NCI-H2107 treated with DMSO at 0.1 percent for 48 hours (cell line): ENCODE results near the gene FARS2.
"Not testable (repeated sequence)": the region's sequence is repeated elsewhere in the genome, so short reads cannot be mapped to it uniquely, and the experiment has no call there.

Source experiments
- DNase-seq: peaks from one replicate; lab custom pipeline; 2025; ENCODE audit not compliant: unreplicated experiment; lab: John Stamatoyannopoulos, UW

The FARS2 gene

GRCh38 chr6:5564746-5565145 lies 303.4 kb downstream of the FARS2 start:
- DNase-seq = not testable (repeated sequence)

- DNase-seq = no peak
These were observed 304.7 kb downstream of the FARS2 start for GRCh38 chr6:5565971-5566370.

- DNase-seq = no peak
These were observed 305.4 kb downstream of the FARS2 start for GRCh38 chr6:5566718-5567117.

GRCh38 chr6:5567352-5567751 lies 306.0 kb downstream of the FARS2 start:
- DNase-seq = no peak

- no peak for DNase-seq
These were observed 306.6 kb downstream of the FARS2 start for GRCh38 chr6:5567890-5568289.

- no peak for DNase-seq
These were observed 308.2 kb downstream of the FARS2 start for GRCh38 chr6:5569491-5569890.

GRCh38 chr6:5570641-5571040 lies 309.3 kb downstream of the FARS2 start:
- no peak for DNase-seq

GRCh38 chr6:5580736-5581581 lies 319.6 kb downstream of the FARS2 start:
- no peak for DNase-seq

GRCh38 chr6:5582762-5583161 lies 321.4 kb downstream of the FARS2 start:
- DNase-seq = no peak

GRCh38 chr6:5583528-5583927 lies 322.2 kb downstream of the FARS2 start:
- no peak for DNase-seq

- DNase-seq = no peak
These were observed 322.8 kb downstream of the FARS2 start for GRCh38 chr6:5584078-5584482.

GRCh38 chr6:5587648-5588047 lies 326.3 kb downstream of the FARS2 start:
- DNase-seq = no peak

- DNase-seq = no peak
These were observed 328.3 kb downstream of the FARS2 start for GRCh38 chr6:5589422-5590141.

GRCh38 chr6:5590187-5590586 lies 328.9 kb downstream of the FARS2 start:
- no peak for DNase-seq

GRCh38 chr6:5592886-5593519 lies 331.7 kb downstream of the FARS2 start:
- DNase-seq = no peak

GRCh38 chr6:5595184-5595583 lies 333.9 kb downstream of the FARS2 start:
- no peak for DNase-seq

GRCh38 chr6:5597413-5597812 lies 336.1 kb downstream of the FARS2 start:
- no peak for DNase-seq

GRCh38 chr6:5598123-5598522 lies 336.8 kb downstream of the FARS2 start:
- DNase-seq = no peak

- no peak for DNase-seq
These were observed 337.8 kb downstream of the FARS2 start for GRCh38 chr6:5599127-5599526.

- no peak for DNase-seq
These were observed 344.6 kb downstream of the FARS2 start for GRCh38 chr6:5605937-5606336.

- DNase-seq = no peak
These were observed 345.2 kb downstream of the FARS2 start for GRCh38 chr6:5606546-5606945.

GRCh38 chr6:5610640-5611039 lies 349.3 kb downstream of the FARS2 start:
- no peak for DNase-seq
